GM12874 (cell line): ENCODE results near the gene HOXC11.

Experiments
- TF ChIP-seq, protein P1 (sequence below): IDR thresholded peaks from 2 replicates; pipeline ENCODE4 v1.5.1; 2011; ENCODE audit warnings: low read depth, mild to moderate bottlenecking, control low read depth, low read length, moderate library complexity; ENCODE audit not compliant: insufficient read depth

HOXC11 gene

DNA sequence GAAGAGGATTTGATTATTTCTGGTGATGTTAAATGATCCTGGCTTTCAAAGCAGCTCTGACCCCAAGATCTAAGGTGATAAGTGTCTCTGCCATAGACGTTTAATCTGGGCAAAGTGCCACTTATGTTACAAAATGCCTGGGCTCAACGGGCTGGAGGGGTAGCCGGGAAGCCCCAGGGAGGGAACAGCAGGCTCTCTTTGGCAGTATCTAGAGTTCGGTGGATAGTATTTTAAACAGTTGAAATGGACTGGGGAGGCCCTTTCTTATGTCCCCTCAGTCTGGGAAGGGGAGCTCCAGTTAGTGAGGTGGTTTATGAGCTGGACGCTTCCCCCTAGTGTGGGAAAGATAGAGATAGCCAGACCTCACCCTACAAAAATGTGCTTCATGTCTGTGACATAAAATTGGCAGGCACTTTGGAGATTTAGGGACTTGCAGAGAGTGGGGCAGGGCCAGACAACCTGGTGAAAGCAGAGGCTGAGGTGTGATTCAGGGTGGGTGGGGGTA, 5.5 kb upstream of the HOXC11 start:
- TF ChIP-seq, protein P1, sequence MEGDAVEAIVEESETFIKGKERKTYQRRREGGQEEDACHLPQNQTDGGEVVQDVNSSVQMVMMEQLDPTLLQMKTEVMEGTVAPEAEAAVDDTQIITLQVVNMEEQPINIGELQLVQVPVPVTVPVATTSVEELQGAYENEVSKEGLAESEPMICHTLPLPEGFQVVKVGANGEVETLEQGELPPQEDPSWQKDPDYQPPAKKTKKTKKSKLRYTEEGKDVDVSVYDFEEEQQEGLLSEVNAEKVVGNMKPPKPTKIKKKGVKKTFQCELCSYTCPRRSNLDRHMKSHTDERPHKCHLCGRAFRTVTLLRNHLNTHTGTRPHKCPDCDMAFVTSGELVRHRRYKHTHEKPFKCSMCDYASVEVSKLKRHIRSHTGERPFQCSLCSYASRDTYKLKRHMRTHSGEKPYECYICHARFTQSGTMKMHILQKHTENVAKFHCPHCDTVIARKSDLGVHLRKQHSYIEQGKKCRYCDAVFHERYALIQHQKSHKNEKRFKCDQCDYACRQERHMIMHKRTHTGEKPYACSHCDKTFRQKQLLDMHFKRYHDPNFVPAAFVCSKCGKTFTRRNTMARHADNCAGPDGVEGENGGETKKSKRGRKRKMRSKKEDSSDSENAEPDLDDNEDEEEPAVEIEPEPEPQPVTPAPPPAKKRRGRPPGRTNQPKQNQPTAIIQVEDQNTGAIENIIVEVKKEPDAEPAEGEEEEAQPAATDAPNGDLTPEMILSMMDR, result no peak

DNA sequence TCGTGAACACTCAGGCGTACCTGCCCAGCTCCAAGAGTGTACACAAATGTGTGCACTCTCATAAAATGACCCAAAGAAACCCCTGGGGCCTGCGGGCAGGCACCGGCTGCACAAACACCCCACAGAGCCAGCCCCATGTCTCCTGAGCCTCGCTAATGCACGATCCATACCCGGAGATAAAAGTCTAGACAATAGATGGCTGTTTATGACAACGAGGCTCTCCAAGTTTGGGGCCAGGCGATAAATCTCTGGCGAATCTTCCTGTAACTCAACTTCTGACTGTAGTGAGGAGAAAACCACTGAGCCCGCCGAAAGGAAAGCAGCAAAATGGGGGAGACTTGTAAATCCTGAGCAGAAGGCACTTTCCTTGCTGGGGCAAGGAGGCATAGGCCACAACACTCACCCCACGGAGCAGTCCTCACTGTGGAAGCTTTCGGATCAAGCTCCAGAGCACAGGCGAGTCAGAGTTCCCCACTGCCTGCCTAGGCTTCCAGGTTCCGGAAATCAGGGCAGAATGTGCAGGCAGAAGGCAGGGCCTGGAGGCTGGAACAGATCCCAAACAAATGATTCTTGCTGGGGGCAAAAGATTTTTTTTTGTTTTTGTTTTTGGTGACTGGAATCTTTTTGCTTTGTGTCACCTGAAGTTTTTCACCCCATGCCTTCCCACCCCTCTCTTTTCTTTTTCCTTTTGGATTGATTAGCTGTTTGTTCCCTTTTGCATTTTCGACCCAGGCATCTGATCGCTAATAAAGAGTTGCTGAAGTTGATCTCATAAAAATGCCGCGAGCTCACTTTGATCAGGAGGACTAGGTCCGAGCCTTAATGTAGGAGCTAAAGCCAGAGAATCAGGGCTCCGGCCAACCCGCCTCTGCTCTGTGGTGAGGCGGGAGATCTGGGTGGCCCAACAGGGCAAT, 4.5 kb upstream of the HOXC11 start:
- TF ChIP-seq, protein P1, result no peak

DNA sequence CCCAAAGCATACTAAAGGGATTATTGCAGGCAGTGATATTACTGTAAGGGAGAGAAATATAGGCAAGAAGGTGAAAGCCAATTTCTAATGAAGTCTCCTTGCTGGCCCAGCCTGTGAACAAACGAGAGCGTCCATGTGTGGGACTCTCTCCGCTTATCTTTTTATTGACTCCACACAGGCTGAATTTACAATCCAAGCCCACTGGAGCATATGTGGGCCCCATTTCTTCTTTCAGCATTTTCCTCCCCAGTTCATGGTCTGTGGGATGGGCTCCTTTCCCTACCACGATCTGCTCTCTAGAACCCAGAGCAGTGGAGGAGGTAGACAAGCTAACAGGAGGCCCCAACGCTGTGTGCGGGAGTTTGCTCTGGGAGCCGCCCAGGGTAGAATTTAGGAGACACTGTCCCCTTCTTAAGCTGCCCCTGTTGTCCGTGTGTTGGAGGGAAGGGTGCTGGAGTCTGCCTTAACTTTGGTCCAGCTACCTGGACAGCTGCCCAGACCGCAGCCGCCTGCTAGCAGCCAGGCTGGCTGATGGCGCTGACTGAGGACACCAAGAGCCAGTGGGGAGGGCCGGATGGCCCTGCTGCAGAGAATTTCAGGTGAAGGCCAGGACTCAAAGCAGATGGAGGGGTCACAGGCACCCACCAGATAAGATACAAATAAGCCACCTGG, 3.2 kb upstream of the HOXC11 start:
- TF ChIP-seq, protein P1, result no peak

DNA sequence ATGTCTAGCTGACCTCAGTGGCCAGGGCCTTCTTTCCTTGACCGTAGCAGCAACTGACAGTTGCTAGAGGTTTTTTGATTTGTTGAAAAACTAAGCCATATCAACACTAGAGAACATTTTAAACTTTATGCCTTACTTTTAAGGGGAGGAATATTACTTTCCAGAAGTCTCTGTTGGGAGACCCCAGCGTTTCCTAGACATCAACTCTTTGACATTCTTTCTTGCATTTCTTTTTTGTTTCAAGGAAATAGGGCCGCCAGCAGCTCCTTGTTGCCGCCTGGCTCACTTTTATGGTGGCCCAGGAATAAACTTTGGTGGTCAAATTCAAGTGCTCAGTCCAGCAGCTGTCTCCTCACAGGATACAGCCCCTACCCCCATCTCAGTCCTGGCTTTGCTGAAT, 2.5 kb upstream of the HOXC11 start:
- TF ChIP-seq, protein P1, result no peak

DNA sequence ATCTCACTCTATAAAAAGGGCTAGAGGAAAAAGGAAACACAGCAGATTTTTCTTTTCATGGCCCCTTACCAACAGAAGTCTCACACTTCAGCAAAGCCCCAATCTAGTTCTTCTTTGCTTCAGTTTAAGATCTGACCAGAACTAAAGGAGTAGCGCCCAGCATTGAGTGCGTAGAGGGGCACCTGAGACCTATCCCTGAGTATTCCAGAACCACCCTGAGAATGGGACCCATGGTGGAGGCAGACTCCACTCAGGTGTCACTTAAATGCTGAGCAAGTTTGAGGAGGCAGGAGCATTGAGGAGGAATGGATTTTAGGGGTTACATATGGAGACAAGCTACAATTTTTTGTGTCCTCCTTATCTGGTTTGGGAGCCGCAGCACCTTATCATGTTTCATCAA, 1.8 kb upstream of the HOXC11 start:
- TF ChIP-seq, protein P1, result no peak

DNA sequence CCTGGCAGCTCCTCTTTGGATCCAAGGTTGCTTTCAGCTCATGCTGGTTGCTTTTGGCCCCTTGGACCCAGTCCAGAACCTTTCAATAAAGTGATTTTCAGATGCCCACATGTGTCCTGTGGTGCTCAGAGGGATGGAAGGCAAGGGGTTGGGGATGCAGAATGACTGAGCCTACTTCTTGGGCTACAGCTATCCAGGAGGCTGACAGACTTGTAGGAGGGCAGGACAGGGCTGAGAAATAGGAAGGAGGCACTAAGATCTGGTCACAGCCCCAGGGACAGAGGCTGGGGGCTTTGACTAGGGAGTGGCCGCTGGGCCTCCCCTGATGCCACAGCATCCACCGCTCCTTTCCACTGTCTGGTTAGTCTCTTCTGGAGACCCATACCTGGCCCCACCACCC, 1.2 kb upstream of the HOXC11 start:
- TF ChIP-seq, protein P1, result no peak

DNA sequence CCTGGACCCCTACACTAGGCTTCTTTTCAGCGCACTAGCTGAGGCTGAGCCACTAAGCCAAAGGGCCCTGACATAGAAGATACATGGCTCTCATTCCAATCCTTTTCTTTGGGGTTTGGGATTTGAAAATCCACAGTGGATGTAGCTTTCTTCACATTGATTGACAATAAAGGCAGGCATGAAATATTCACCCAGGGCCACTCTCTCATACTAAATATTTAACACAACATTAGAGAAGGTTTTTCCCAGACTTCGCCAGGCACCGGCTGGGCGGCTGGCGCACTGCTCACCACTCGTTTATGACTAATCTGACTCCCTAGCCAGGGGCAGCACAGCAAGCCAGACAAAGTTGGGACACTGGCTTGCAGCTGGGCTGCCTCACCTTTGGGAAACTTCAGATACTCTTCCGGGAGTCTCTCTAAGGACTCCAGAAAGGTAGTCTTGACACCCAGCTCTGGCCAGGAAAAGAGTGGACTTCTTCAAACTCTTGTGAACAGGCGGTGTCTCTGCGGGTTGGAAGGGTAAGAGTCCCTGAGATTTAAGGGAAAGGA, 699 bp upstream of the HOXC11 start:
- TF ChIP-seq, protein P1, result no peak
